KOPT-K1 (cell line): ENCODE data around the gene AKTIP.
"Not testable (repeated sequence)": the region's sequence is repeated elsewhere in the genome, so short reads cannot be mapped to it uniquely, and the experiment has no call there.

Experiments
- H3K27ac ChIP-seq: fragments of 200-600 bp; sonication (generic); 2 replicates; pipeline ENCODE4 v1.5.1; 2016; ENCODE audit warnings: antibody characterized with exemption, mild to moderate bottlenecking, low read depth, low read length; ENCODE audit not compliant: poor library complexity, severe bottlenecking
- H3K36me3 ChIP-seq: fragments of 200-600 bp; sonication (generic); 2 replicates; pipeline ENCODE4 v1.5.1; 2017; ENCODE audit warnings: antibody characterized with exemption, mild to moderate bottlenecking, low read length, moderate library complexity; ENCODE audit not compliant: insufficient read depth
- H3K9me3 ChIP-seq: fragments of 200-600 bp; sonication (generic); 2 replicates; pipeline ENCODE4 v1.5.1; 2017; ENCODE audit warnings: antibody characterized with exemption, low read length, mild to moderate bottlenecking; ENCODE audit not compliant: insufficient read depth, poor library complexity, severe bottlenecking

AKTIP gene

DNA sequence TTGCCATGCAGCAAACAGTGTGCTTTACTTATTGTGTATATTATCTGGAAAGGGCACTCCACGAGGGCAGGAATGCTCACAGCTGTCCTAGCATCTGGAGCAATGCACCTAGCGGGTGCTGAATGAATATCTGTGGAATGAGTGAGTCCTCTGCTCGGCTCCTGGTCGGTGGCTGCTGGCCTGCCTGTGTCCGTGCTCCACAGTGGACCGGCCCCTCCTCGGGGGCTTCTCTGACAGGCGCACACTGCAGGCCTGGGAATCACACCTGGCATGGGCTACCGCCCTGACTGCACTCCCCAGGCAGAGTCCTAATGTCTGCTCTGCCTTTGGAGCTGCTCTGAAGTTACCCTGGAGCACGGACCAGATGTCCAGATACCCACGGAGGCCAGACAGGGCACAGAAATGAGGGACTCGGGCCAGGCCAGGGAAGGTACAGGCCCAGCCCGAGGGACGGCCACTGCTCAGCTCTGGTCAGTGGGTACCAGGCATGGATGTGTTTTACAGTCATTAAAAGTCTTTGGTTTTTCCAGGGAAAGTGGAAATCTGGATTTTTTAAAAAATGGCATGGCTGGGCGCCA lies 21.1 kb upstream of the AKTIP start:
- no peaks in the 10 kb centered on the region for H3K9me3 ChIP-seq
- H3K36me3 ChIP-seq: no peaks in the 10 kb centered on the region
- H3K27ac ChIP-seq: no peak overlapping the region

DNA sequence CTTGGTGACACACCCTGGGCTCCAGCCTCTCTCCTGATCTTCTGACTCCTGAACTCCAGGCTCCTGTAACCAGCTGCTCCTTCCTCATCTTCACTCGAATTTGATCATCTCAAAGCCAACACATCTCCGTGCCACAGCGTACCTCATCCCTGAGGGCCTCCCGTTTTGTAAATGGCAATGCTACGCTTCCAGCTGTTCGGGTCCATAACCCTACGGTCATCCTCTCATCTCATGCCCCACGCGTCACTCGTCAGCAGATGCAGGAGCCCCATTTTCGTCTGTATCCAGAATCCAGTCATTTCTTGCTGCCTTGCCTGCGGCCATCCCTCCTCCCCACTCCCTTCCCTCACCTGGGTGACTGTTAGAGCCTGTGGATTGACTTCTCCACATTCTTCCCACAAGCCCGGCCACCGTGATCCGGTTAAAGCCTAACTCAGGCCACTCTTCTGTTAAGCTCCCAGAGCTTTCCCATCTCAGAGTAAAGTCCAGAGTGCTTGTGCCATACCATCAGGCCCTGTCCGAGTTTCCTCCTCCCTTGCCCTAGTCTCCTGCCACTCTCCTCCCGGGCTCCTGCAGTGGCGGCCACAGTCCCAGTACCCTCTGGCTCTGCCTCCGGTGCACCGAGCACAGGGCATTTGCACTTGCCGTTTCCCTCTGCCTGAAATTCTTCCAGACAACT lies 20.3 kb upstream of the AKTIP start:
- Histone ChIP-seq H3K9me3 (no peaks in the 10 kb centered on the region), H3K27ac (no peak overlapping the region), H3K36me3 (no peaks in the 10 kb centered on the region)

DNA sequence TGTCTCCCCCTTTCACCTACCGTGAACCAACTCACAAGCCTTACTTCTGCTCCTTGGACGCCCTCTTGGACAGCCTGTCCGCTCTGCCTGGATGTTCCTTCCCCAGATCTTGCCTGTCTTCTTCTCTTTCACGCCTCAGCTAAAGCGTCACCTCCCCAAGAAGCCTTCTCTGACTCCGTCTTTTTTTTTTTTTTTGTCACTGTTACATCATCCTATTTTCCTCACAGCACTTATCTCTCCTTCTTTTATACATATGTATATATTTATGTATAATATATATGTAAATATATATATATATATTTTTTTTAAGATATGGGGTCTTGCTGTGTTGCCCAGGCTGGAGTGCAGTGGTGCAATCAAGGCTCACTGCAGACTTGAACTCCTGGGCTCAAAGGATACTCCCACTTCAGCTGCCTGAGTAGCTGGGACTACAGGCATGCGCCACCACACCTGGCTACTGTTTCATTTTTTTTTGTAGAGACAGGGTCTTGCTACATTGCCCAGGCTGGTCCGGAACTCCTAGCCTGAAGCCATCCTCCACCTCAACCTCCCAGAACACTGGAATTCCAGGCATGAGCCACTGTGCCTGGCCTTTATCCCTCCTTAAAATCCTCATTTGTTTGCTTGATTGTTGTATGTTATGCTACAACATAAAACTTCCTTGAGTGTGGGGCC lies 16.5 kb upstream of the AKTIP start:
- H3K9me3 ChIP-seq: peaks cover 7% of the 10 kb centered on the region
- H3K36me3 ChIP-seq: no peaks in the 10 kb centered on the region
- no peak overlapping the region for H3K27ac ChIP-seq

DNA sequence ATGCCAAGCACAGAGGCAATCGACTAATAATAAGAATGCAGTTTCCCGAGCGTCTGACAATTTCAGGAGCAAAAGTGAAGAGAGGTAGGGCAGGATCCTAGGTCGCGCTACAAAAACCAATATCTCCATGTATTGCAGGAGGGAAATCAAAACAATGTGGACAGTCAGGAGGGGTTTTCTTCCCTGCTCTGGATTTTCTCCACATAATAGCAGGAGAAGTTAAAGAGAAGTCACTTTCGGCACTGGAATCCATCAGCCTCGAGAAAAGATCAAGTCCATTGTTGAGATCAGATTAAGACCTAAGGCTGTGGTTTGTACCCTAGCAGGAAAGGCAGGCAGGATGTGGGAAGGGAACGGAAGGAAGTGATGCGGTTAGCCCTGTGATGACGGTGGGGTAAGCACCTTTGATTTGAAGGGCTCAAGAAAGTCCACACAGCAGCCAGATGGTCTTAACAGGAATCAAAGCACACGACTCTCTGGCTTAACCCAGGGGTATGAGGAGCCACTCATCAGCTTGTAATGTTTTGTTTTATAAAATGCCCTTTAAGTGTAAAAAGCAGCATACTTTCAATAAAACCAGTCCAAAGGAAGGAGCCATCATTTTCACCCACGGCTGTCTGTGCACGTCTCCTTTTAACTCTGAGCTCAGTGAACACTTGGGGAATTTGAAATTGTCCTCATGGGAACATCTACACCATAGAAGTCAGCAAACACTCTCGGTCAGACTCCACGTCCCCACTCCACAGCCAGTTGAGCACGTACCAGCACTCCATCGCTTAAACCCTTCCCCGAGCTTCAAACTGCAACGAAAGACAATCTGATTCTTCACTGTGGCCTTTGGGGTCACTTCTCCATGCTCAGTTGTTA lies 15.8 kb upstream of the AKTIP start:
- no peaks in the 10 kb centered on the region for H3K36me3 ChIP-seq
- peaks cover 14% of the 10 kb centered on the region for H3K9me3 ChIP-seq
- no peak overlapping the region for H3K27ac ChIP-seq

DNA sequence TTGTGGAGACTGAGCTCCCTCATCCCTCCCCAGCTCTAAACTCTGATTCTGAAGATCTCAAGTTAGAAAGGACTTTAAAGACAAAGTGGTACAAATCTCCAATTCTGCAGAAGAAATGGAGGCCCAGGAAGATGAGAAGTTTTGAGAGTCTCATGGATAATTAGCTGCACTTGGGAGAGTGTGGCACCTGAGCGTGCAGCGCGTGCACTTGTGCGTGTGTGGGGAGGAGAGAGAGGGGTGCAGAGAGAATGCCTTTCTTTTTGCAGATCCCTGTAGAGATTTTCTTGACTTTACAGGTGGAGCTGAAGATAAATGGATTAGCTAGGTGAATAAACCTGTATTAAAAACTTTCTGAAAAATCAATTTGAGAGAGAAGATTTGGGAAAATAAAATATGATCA lies 14.8 kb upstream of the AKTIP start:
- no peak overlapping the region for H3K27ac ChIP-seq
- H3K36me3 ChIP-seq: no peaks in the 10 kb centered on the region
- H3K9me3 ChIP-seq: peaks cover 24% of the 10 kb centered on the region

DNA sequence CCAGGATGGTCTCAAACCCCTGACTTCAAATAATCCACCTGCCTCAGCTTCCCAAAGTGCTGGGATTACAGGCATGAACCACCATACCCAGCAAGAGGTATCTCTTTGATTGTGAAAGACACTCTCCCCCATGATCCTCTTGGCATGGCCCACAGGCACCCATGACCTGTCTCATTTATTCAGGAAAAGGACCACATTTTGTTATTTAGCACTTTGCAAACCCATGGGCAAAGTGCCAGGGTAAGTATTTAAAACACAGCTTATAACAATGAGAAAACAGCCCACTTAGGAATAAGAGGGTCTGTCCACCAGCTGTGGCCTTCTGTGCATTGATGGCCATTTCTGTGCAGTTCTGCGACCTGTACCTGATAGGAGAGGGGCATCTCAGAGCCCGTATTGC lies 12.8 kb upstream of the AKTIP start:
- H3K27ac ChIP-seq: no peak overlapping the region
- no peaks in the 10 kb centered on the region for H3K36me3 ChIP-seq
- peaks cover 28% of the 10 kb centered on the region for H3K9me3 ChIP-seq

DNA sequence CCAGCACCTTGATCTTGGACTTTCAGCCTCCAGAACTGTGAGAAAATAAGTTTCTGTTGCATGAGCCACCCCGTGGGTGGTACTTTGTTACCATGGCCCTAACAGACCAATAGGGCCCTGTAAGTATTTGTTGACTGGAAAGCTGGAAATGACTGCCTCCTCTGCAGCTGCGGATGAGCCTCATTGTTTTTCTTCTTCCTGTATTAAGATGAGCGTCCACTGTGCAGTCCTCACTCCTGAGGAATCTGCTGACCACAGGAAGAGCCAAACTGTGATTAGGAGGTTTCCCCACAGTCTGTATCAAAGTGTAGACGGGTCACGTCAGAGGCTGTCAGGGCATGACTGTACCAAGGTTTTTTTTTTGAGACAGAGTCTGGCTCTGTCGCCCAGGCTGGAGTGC lies 12.2 kb upstream of the AKTIP start:
- H3K36me3 ChIP-seq: no peaks in the 10 kb centered on the region
- H3K27ac ChIP-seq: no peak overlapping the region

DNA sequence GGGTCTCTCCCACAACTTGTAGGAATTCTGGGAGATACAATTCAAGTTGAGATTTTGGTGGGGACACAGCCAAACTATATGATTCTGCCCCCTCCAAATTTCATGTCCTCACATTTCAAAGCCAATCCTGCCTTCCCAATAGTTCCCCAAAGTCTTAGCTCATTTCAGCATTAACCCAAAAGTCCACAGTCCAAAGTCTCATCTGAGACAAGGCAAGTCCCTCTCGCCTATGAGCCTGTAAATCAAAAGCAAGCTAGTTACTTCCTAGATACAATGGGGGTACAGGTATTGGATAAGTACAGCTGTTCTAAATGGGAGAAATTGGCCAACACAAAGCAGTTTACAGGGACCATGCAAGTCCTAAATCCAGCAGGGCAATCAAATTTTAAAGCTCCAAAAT lies 9.8 kb upstream of the AKTIP start:
- H3K27ac ChIP-seq, H3K36me3 ChIP-seq: not testable (repeated sequence)
- H3K9me3 ChIP-seq: peaks cover 28% of the 10 kb centered on the region

More for the DNA sequence above, 12.2 kb upstream of the AKTIP start:
- H3K9me3 ChIP-seq: peaks cover 28% of the 10 kb centered on the region

DNA sequence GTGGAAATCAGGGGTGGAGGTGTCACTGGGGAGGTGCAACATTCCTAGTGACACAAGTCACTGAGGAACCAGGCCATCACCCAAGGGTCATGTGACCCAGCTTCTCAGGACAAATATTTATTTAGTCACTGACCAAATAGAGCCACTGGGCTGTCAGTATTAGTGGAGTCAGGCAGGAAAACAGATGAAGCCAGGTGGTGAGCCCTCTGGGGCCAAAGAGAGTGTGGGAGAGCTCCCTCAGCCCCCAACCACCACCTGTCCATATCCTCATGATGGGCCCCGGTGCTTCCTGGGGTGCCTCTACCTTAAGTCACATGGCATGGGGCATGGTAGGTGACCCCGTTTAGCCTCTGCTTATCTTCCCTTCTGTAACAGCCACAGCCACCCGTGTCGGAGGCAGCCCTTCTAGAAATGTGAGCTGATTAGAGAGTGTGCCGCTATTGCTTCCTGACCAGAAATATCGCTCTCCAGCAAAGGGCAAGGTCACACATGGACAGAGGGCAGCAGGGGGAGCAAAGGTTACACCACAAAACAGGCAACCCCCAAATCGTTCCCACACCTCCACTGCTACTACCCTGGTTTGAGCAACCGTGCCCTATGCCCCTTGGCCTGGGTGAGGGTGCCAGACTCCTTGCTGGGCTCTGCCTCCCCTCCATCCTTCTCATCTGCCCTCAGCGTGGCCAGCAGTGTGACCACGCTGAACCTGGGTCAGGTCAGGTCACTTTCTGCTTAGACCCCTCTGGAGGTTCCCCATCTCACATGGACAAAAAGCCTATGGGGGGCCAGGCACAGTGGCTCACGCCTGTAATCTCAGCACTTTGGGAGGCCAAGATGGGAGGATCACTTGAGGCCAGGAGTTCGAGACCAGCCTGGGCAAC lies 8.6 kb upstream of the AKTIP start:
- Histone ChIP-seq H3K9me3 (peaks cover 28% of the 10 kb centered on the region), H3K27ac (no peak overlapping the region), H3K36me3 (no peaks in the 10 kb centered on the region)

DNA sequence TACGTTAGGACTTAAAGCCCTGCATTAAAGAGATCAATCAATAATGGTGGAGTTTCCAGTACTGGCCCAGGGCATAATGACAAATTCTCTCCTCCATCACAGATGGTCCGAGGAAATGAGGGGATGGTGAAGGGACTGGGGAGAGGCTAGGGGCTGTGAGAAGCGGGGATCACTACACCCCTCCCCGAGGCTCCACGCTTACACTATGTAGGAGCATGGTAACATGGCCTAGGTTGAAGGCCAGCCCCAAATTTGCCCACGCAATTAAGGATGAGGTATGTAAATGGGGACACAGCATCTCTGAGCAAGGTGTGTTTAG lies 8.0 kb upstream of the AKTIP start:
- H3K36me3 ChIP-seq: no peaks in the 10 kb centered on the region
- peaks cover 28% of the 10 kb centered on the region for H3K9me3 ChIP-seq
- H3K27ac ChIP-seq: no peak overlapping the region

DNA sequence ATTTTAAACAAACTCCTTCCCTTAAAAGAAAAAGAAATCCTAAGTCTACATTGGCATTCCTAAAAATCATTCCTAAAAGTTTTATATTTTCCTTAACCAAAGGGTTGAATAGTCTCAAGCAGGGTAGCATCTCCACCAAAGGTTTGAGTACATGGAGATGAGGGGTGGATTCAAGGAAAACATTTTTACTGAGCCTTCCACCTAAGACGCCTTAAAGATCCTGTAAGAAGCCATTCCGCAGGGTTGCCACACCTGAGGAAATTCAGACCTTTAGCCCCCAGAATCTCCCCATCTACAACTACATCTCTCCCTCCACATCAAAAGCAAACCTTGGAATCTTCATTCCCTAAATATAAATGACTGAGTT lies 7.7 kb upstream of the AKTIP start:
- H3K36me3 ChIP-seq: no peaks in the 10 kb centered on the region
- no peak overlapping the region for H3K27ac ChIP-seq
- H3K9me3 ChIP-seq: peaks cover 28% of the 10 kb centered on the region

DNA sequence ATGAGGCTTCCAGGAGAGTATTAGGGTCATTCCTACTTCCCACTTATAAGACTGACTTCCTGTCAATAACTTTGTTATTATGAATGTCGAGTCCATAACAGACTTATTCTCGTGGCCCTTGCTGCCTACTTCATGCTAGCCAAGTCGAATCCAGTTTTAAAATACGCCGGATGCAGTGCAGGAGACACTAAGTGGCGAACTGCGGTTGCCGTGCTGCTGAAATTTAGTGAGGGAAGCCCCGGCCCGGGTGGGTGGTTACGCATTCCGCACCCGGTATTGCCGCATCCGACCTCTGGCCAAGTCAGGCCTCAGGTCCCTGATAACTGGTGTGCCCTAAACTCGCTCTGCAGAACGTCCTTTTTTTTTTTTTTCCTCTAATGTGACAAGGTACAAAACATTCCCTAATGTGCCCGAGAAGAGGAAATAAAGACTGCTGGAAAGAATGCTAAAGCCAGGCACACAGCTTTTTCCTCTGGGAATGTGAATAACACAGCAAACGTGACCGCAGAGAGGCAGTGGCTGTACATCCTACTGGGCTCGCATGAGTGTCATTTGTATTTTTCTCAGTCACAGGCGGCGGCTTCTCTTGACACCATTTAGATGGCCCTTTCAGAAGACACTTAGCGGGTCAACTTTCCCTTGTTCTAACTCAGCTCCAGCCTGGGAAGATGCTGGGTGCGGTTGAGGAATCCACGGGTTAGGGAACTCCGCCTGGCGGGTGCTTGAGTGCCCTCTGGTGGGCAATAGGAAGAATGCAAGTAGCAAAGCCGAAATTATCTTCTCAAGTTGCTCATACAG lies 7.1 kb upstream of the AKTIP start:
- Histone ChIP-seq H3K9me3 (peaks cover 26% of the 10 kb centered on the region), H3K27ac (no peak overlapping the region), H3K36me3 (no peaks in the 10 kb centered on the region)

DNA sequence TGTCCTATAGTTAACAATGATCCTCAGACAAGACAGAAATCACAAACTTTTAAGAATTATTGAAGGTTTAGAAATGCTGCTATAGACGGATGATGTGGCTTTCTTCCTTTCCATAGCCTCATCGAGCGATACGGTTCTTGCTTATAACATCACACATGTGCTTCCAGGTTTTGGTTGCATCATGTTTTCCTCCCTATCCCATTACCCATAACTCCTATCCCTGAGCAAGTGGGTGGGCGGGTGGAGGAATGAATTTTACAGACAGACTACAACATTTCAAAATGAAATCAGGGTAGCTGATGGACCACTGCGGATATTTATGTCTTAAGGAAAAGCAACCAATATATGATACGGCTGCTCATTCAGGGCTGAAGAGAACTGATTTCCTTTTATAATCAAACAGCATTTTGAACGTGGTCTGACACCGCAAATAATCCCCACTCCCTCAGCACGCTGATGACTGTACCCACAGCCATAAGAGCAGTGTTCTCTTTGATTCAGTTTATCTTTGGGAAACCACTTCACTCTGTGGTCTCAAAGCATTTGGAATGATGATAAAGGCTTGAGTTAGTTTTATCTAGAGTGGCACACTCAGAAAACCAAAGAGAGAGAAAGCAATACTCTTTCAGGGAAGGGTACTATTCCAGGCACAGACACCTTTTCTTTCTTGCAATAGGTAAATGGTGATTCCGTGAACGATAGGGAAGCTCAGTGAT lies 4.6 kb upstream of the AKTIP start:
- Histone ChIP-seq H3K36me3 (no peaks in the 10 kb centered on the region), H3K27ac (no peak overlapping the region), H3K9me3 (peaks cover 2% of the 10 kb centered on the region)
